GM12878 (cell line): ENCODE results near the gene FAM227B.

Experiments used
- CTCF ChIP-seq, 3 experiments: IDR thresholded peaks in 2 of 3; conservative IDR thresholded peaks in 1 of 3; 2 replicates each; pipeline ENCODE4 v1.5.1; 2011; ENCODE audit warnings: low read depth in 3 of 3, low read length in 3 of 3, mild to moderate bottlenecking in 3 of 3, control low read depth in 2 of 3, moderate library complexity in 2 of 3, inconsistent platforms in 1 of 3, mixed read lengths in 1 of 3; ENCODE audit not compliant: control insufficient read depth in 2 of 3, insufficient read depth in 1 of 3; ENCODE audit errors: extremely low read depth in 1 of 3
- EZH2 ChIP-seq: IDR thresholded peaks from 2 replicates; pipeline ENCODE4 v1.6.1; 2012; ENCODE audit warnings: low read depth, mild to moderate bottlenecking, control low read depth, inconsistent platforms, low read length, borderline replicate concordance; ENCODE audit not compliant: control insufficient read depth
- HCFC1 ChIP-seq: fragments of 150-350 bp; IDR thresholded peaks from 2 replicates; pipeline ENCODE4 v1.6.1; 2014; ENCODE audit warnings: low read length
- HDAC6 ChIP-seq: fragments of 200-600 bp; sonication (generic); IDR thresholded peaks from one replicate; pipeline ENCODE4 v1.8.0; 2017; ENCODE audit warnings: antibody characterized with exemption; ENCODE audit not compliant: unreplicated experiment
- MAX ChIP-seq: IDR thresholded peaks from 2 replicates; pipeline ENCODE4 v1.6.1; 2012; ENCODE audit warnings: low read depth, low read length, improper control_type of control experiment
- MTA3 ChIP-seq: IDR thresholded peaks from 2 replicates; pipeline ENCODE4 v1.6.1; 2012; ENCODE audit warnings: low read length, inconsistent platforms, borderline replicate concordance
- NFIC ChIP-seq: IDR thresholded peaks from 2 replicates; pipeline ENCODE4 v1.6.1; 2012; ENCODE audit warnings: low read depth, mild to moderate bottlenecking, inconsistent platforms, low read length, moderate library complexity
- POLR2A ChIP-seq: IDR thresholded peaks from 2 replicates; pipeline ENCODE4 v1.6.1; 2011; ENCODE audit warnings: low read depth, mild to moderate bottlenecking, low read length
- POLR2AphosphoS5 ChIP-seq: IDR thresholded peaks from 2 replicates; pipeline ENCODE4 v1.6.1; 2011; ENCODE audit warnings: mild to moderate bottlenecking, low read length, inconsistent platforms
- REST ChIP-seq: IDR thresholded peaks from 2 replicates; pipeline ENCODE4 v1.6.1; 2012; ENCODE audit warnings: mild to moderate bottlenecking, low read depth, low read length
- USF1 ChIP-seq: IDR thresholded peaks from 2 replicates; pipeline ENCODE4 v1.6.1; 2011; ENCODE audit warnings: borderline replicate concordance, low read depth, mild to moderate bottlenecking, moderate library complexity, mixed read lengths, low read length; ENCODE audit not compliant: insufficient read depth; ENCODE audit errors: extremely low read length
- ZNF274 ChIP-seq: IDR thresholded peaks from one replicate; pipeline ENCODE4 v1.8.0; 2011; ENCODE audit not compliant: insufficient read length, insufficient read depth

GRCh38 chr15:49452595-49452994 lies 168.0 kb downstream of the FAM227B start:
- TF ChIP-seq POLR2A (no peak), MTA3 (no peak), USF1 (no peak), MAX (no peak), ZNF274 (no peak), NFIC (no peak), CTCF (IDR thresholded peaks at IDR 0.05 in 2 of 3, conservative IDR thresholded peaks at IDR 0.05 in 1 of 3; ENCODE audit: control insufficient read depth in 2 of 3, extremely low read depth in 1 of 3, insufficient read depth in 1 of 3, low read depth in 3 of 3, low read length in 3 of 3) (no peak), HCFC1 (no peak), REST (no peak), EZH2 (no peak), POLR2AphosphoS5 (no peak), HDAC6 (no peak)
